K562 (cell line): ENCODE data around the gene DEDD2. TPM values are rescaled to one million over a fixed set of nuclear protein-coding genes. Genes with fewer than 3 reads are reported as not detected.

Experiments
- ATAC-seq: fragments of 200-7000 bp; cut with Tn5 transposase; 3 replicates; pipeline ENCODE4 v1.9.1; 2020; ENCODE audit warnings: moderate library complexity
- BruUV-seq: library from RNA; stranded (reverse); fragments of 400-500 nt; replicated peaks from 2 replicates; lab custom pipeline; 2021; lab: Mats Ljungman, UMichigan
- CTCF ChIA-PET: fragments of 300-600 bp; formaldehyde crosslinking; extraction: SDS; loops from one replicate; lab custom pipeline; 2021; ENCODE audit warnings: low intra/inter-chr PET ratio; lab: Yijun Ruan, JAX
- POLR2A ChIA-PET: fragments of 300-600, 350-650 bp; sonication (Branson Sonifier 250); formaldehyde crosslinking; extraction: SDS; loops from one replicate; lab custom pipeline; 2021; ENCODE audit warnings: antibody characterized with exemption, inconsistent platforms; lab: Yijun Ruan, JAX
- DNase-seq, 4 experiments: peaks; one replicate each; pipeline versions ENCODE4 v3.0.0 to v3.0.0-alpha.2; 2011 to 2018; ENCODE audit warnings: low spot score in 3 of 4, mixed read lengths in 3 of 4; ENCODE audit errors: extremely low read depth in 1 of 4
- FAIRE-seq: peaks from 2 replicates; lab custom pipeline; 2011; peaks lifted over from hg19 to GRCh38; lab: Jason Lieb, UNC
- H2AFZ ChIP-seq: 2 replicates; pipeline ENCODE4 v1.6.0; 2011; ENCODE audit warnings: low read depth, low read length, control low read depth, inconsistent platforms
- H3K27ac ChIP-seq: fragments of 200-600 bp; 3 replicates; pipeline ENCODE4 v1.8.0; 2011; ENCODE audit warnings: low read depth, mild to moderate bottlenecking, control low read depth, inconsistent platforms, low read length, moderate library complexity, mixed read lengths; ENCODE audit errors: extremely low read depth
- H3K27me3 ChIP-seq, 2 experiments: fragments of 300-600 bp in 1 of 2; 2 replicates in 1 of 2; 3 replicates in 1 of 2; pipeline versions ENCODE4 v1.6.0 to v1.8.0; 2011; ENCODE audit warnings: inconsistent platforms in 2 of 2, low read length in 2 of 2, mild to moderate bottlenecking in 1 of 2, mixed read lengths in 1 of 2, moderate library complexity in 1 of 2; ENCODE audit not compliant: control insufficient read depth in 2 of 2, insufficient read depth in 2 of 2
- H3K36me3 ChIP-seq: fragments of 300-600 bp; 3 replicates; pipeline ENCODE4 v1.8.0; 2011; ENCODE audit warnings: mild to moderate bottlenecking, low read length, inconsistent platforms; ENCODE audit not compliant: control insufficient read depth, insufficient read depth
- H3K4me1 ChIP-seq, 2 experiments: fragments of 200-600 bp in 1 of 2; replicated peaks in 1 of 2; 2 replicates in 1 of 2; 3 replicates in 1 of 2; pipeline versions ENCODE4 v1.5.1 to v1.8.0; 2011; ENCODE audit warnings: inconsistent platforms in 2 of 2, low read length in 2 of 2, mild to moderate bottlenecking in 1 of 2, mixed read lengths in 1 of 2, moderate library complexity in 1 of 2; ENCODE audit not compliant: control insufficient read depth in 2 of 2, insufficient read depth in 2 of 2
- H3K4me2 ChIP-seq: 2 replicates; pipeline ENCODE4 v1.6.1; 2011; ENCODE audit warnings: low read length, control low read depth, inconsistent platforms, mixed read lengths; ENCODE audit not compliant: insufficient read depth
- H3K4me3 ChIP-seq: fragments of 200-600 bp; sonication (generic), shearing (Covaris generic); 2 replicates; pipeline ENCODE4 v1.5.1; 2016; ENCODE audit warnings: control low read depth, inconsistent platforms
- H3K79me2 ChIP-seq: fragments of 200-600 bp; 3 replicates; pipeline ENCODE4 v1.8.0; 2011; ENCODE audit warnings: low read length, inconsistent platforms; ENCODE audit not compliant: control insufficient read depth, insufficient read depth
- H3K9ac ChIP-seq, 2 experiments: 2 replicates each; pipeline versions ENCODE4 v1.6.0 to v1.6.1; 2011; ENCODE audit warnings: low read depth in 2 of 2, low read length in 2 of 2, control low read depth in 1 of 2, inconsistent platforms in 1 of 2, mild to moderate bottlenecking in 1 of 2, mixed read lengths in 1 of 2; ENCODE audit not compliant: insufficient read depth in 1 of 2
- H3K9me1 ChIP-seq: one replicate; pipeline ENCODE4 v1.6.0; 2011; ENCODE audit warnings: inconsistent platforms, mild to moderate bottlenecking, low read length, moderate library complexity; ENCODE audit not compliant: control insufficient read depth, insufficient read depth
- H3K9me3 ChIP-seq: replicated peaks from 2 replicates; pipeline ENCODE4 v1.5.1; 2011; ENCODE audit warnings: low read depth, low read length, inconsistent platforms; ENCODE audit not compliant: control insufficient read depth, insufficient read depth
- H4K20me1 ChIP-seq: replicated peaks from 2 replicates; pipeline ENCODE4 v1.6.1; 2011; ENCODE audit warnings: low read length, inconsistent platforms, mixed read lengths; ENCODE audit not compliant: control insufficient read depth, insufficient read depth
- DIDO1 ChIP-seq: fragments of 450-650 bp; IDR thresholded peaks from 2 replicates; pipeline ENCODE4 v1.6.1; 2016; ENCODE audit warnings: low read depth, missing biosample characterization, missing genetic modification characterization
- FOXK1 ChIP-seq: sonication (generic); formaldehyde crosslinking; IDR thresholded peaks from 2 replicates; pipeline ENCODE4 v1.8.0; 2022; ENCODE audit warnings: missing genetic modification reagents, mild to moderate bottlenecking, borderline replicate concordance
- HDGF ChIP-seq: fragments of 450-650 bp; IDR thresholded peaks from 2 replicates; pipeline ENCODE4 v1.6.1; 2016
- KDM5B ChIP-seq: fragments of 200-600 bp; sonication (generic); IDR thresholded peaks from 2 replicates; pipeline ENCODE4 v1.6.1; 2012; ENCODE audit warnings: low read depth, mild to moderate bottlenecking, moderate library complexity, low read length, control low read depth, inconsistent platforms; ENCODE audit not compliant: insufficient replicate concordance
- RBM25 ChIP-seq: fragments of 200-400 bp; formaldehyde crosslinking; IDR thresholded peaks from 2 replicates; pipeline ENCODE4 v1.6.1; 2018; ENCODE audit warnings: low read length, low read depth, moderate library complexity; ENCODE audit not compliant: severe bottlenecking
- RUNX1 ChIP-seq: sonication (generic); IDR thresholded peaks from 2 replicates; pipeline ENCODE4 v1.6.1; 2016; ENCODE audit warnings: antibody characterized with exemption, low read depth
- TRIM25 ChIP-seq: fragments of 450-650 bp; IDR thresholded peaks from 2 replicates; pipeline ENCODE4 v1.7.0; 2016; ENCODE audit warnings: borderline replicate concordance
- ZNF274 ChIP-seq: IDR thresholded peaks from 2 replicates; pipeline ENCODE4 v1.6.1; 2011; ENCODE audit warnings: low read depth, mild to moderate bottlenecking, low read length, moderate library complexity, borderline replicate concordance
- ZNF592 ChIP-seq: fragments of 450-650 bp; IDR thresholded peaks from 2 replicates; pipeline ENCODE4 v1.6.1; 2017; ENCODE audit warnings: antibody characterized with exemption, mild to moderate bottlenecking
- WGBS: fragments of 100-300 bp; shearing (Covaris generic); methylation state at CpG from one replicate; pipeline ENCODE4 v1.1.6; 2016; ENCODE audit warnings: low coverage, mixed read lengths; ENCODE audit not compliant: insufficient coverage; ENCODE audit errors: missing lambda C conversion rate; 5-methylcytosine and 5-hydroxymethylcytosine counted together
- in situ Hi-C: fragments of 300-500 bp; cut with MboI; formaldehyde crosslinking; loops from 4 replicates; pipeline ENCODE4 v1.15.0; 2018; ENCODE audit warnings: inconsistent platforms, mixed read lengths
- intact Hi-C: fragments of 100-400 bp; cut with micrococcal nuclease; formaldehyde crosslinking; loops from 2 replicates; pipeline ENCODE4 v1.14.2; 2022
- polyA plus RNA-seq, 8 experiments: library from polyadenylated mRNA; depleted of rRNA in 4 of 8; stranded (reverse) in 5 of 8; unstranded in 3 of 8; fragments of >200 nt; fragmentation: Nextera tagmentation in 2 of 8; fragmentation: Illumina TruSeq in 1 of 8; extraction: Ambion mirVana in 2 of 8; extraction: Trizol in 1 of 8; gene quantifications; 2 replicates each; pipeline versions ENCODE4 v1.2.1 to v1.2.3, GENCODE V29; 2011 to 2014; ENCODE audit warnings: inconsistent platforms in 1 of 8, missing spikeins in 1 of 8
- total RNA-seq, 7 experiments: library from RNA; depleted of rRNA in 6 of 7; stranded (reverse); fragments of >200 nt in 6 of 7; fragmentation: Illumina TruSeq in 2 of 7; extraction: Trizol in 2 of 7; gene quantifications; 2 replicates each; pipeline versions ENCODE4 v1.2.1 to v1.2.3, GENCODE V29; 2011 to 2021; ENCODE audit warnings: low replicate concordance in 1 of 7

DEDD2 gene
- total and polyA plus RNA-seq, 9 of the 15 experiments (the other 6 are each of a cell fraction or from before 2014, with no cell fraction given): 4.3 to 43.0 (median 29.2) TPM

GRCh38 chr19:42172261-42172660, 45.2 kb downstream of the DEDD2 start:
- H3K9me3 ChIP-seq: no peaks in the 10 kb centered on the region
- 4% methylated on average over 7 of the region's 7 CpGs for WGBS
- H3K36me3 ChIP-seq: no peaks in the 10 kb centered on the region
- FAIRE-seq (no peak), ATAC-seq (no peak), DNase-seq (no peak)
- no peak overlapping the region for H3K4me2 ChIP-seq
- BruUV-seq: no TSS peak
- H3K9me1 ChIP-seq: no peaks in the 10 kb centered on the region
- TF ChIP-seq FOXK1 (CRISPR knock-in tag) (no peak), ZNF274 (no peak), RUNX1 (no peak), RBM25 (no peak), ZNF592 (no peak), DIDO1 (tag) (no peak), TRIM25 (no peak), HDGF (no peak), KDM5B (no peak)
- no peak overlapping the region for H2AFZ ChIP-seq
- POLR2A ChIA-PET: no interaction called here
- intact Hi-C loops (no loop called here), in situ Hi-C loops (no loop called here)
- H3K4me3 ChIP-seq: no peak overlapping the region
- H3K27ac ChIP-seq: no peak overlapping the region
- H3K79me2 ChIP-seq: no peaks in the 10 kb centered on the region
- 0 out of 2 replicates have a peak, but pooled peaks cover 8% of the 10 kb centered on the region for H4K20me1 ChIP-seq
- CTCF ChIA-PET: no interaction called here
- no peak overlapping the region for H3K9ac ChIP-seq
- H3K4me1 ChIP-seq: peaks cover 0 to 13% of the 10 kb centered on the region in 2 experiments; a peak in 2 of 5 replicates
- H3K27me3 ChIP-seq: peaks cover 49 to 96% of the 10 kb centered on the region in 2 experiments
